ENCODE measurements around the gene TSLP. TPM values are rescaled to one million over a fixed set of nuclear protein-coding genes. Genes with fewer than 3 reads are reported as not detected.

The TSLP gene
- total and polyA plus RNA-seq, 9 of the 15 experiments (the other 6 are each of a cell fraction or from before 2014, with no cell fraction given): 0.09 to 2.8 (median 1.2) TPM

- no peak for TF ChIP-seq STAT5B (CRISPR knock-in tag; IDR thresholded peaks at IDR 0.05)
- no peak for TF ChIP-seq KLF1 (tag; IDR thresholded peaks at IDR 0.05)
- no peak for TF ChIP-seq FIP1L1 (IDR thresholded peaks at IDR 0.05; ENCODE audit: low read depth, low read length, poor library complexity, severe bottlenecking)
- no peak for TF ChIP-seq RBM25 (IDR thresholded peaks at IDR 0.05; ENCODE audit: low read depth, low read length, severe bottlenecking)
- no peak for TF ChIP-seq PCBP1 (IDR thresholded peaks at IDR 0.05; ENCODE audit: low read depth, low read length, poor library complexity, severe bottlenecking)
- TF ChIP-seq ZNF699 (CRISPR knock-in tag; IDR thresholded peaks at IDR 0.05; ENCODE audit: insufficient replicate concordance): no peak
- peak in 2 of 3 experiments; percentile 15 to 47 for TF ChIP-seq YY1 (IDR thresholded peaks at IDR 0.05; ENCODE audit: borderline replicate concordance in 1 of 3, control insufficient read depth in 1 of 3, extremely low read depth in 1 of 3, insufficient read depth in 3 of 3, insufficient read length in 1 of 3, insufficient replicate concordance in 2 of 3, low read depth in 1 of 3, low read length in 2 of 3)
- TF ChIP-seq CEBPG (CRISPR knock-in tag; IDR thresholded peaks at IDR 0.05): peak; percentile 33; the same call in 1 of the 2 replicates
- TF ChIP-seq CEBPG (tag; conservative IDR thresholded peaks at IDR 0.05 in 1 of 2, IDR thresholded peaks at IDR 0.05 in 1 of 2): no peak; a peak in 1 of 4 replicates
- no peak for TF ChIP-seq CHCHD3 (CRISPR knock-in tag; IDR thresholded peaks at IDR 0.05)
- no peak; the same call in 1 of the 2 replicates for TF ChIP-seq CBFA2T2 (conservative IDR thresholded peaks at IDR 0.05)
- peak; percentile 99 for TF ChIP-seq ZBTB40 (IDR thresholded peaks at IDR 0.05)
- TF ChIP-seq ZBTB40 (CRISPR knock-in tag; IDR thresholded peaks at IDR 0.05): peak; percentile 58; the same call in 1 of the 2 replicates
- TF ChIP-seq POLR2B (IDR thresholded peaks at IDR 0.05; ENCODE audit: low read depth, partially characterized antibody): peak; percentile 73
- TF ChIP-seq ZNF511 (CRISPR knock-in tag; IDR thresholded peaks at IDR 0.05): peak; percentile 98
- no peak for TF ChIP-seq ELK3 (CRISPR knock-in tag; IDR thresholded peaks at IDR 0.05)
Observed at GRCh38 chr5:111092062-111092853, 20.7 kb downstream of the TSLP start, which contains the start of gene WDR36 (continued).
